Loucy (cell line): ENCODE data around the gene LAMP1.

Experiments
- EZH2phosphoT487 ChIP-seq: fragments of 200-600 bp; IDR thresholded peaks from 2 replicates; pipeline ENCODE4 v1.6.1; 2018; ENCODE audit warnings: antibody characterized with exemption, mild to moderate bottlenecking, moderate library complexity, borderline replicate concordance
- TF ChIP-seq, protein P1 (sequence below): fragments of 200-600 bp; sonication (generic); conservative IDR thresholded peaks from 2 replicates; pipeline ENCODE4 v1.5.1; 2014; ENCODE audit warnings: mild to moderate bottlenecking, antibody characterized with exemption, low read length

- TF ChIP-seq, protein P1, sequence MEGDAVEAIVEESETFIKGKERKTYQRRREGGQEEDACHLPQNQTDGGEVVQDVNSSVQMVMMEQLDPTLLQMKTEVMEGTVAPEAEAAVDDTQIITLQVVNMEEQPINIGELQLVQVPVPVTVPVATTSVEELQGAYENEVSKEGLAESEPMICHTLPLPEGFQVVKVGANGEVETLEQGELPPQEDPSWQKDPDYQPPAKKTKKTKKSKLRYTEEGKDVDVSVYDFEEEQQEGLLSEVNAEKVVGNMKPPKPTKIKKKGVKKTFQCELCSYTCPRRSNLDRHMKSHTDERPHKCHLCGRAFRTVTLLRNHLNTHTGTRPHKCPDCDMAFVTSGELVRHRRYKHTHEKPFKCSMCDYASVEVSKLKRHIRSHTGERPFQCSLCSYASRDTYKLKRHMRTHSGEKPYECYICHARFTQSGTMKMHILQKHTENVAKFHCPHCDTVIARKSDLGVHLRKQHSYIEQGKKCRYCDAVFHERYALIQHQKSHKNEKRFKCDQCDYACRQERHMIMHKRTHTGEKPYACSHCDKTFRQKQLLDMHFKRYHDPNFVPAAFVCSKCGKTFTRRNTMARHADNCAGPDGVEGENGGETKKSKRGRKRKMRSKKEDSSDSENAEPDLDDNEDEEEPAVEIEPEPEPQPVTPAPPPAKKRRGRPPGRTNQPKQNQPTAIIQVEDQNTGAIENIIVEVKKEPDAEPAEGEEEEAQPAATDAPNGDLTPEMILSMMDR = no peak
- TF ChIP-seq EZH2phosphoT487 = no peak
These were observed 4.8 kb upstream of the LAMP1 start for GRCh38 chr13:113292021-113292862.
